ENCODE results near the gene E2F6. TPM values are rescaled to one million over a fixed set of nuclear protein-coding genes. Genes with fewer than 3 reads are reported as not detected.
A peak's percentile ranks its signal among the peaks of the same experiment; 100 is the strongest.

Gene E2F6
- total and polyA plus RNA-seq, 2 of the 13 experiments (the other 11 are each of a cell fraction or from before 2014, with no cell fraction given), result 27.3 to 36.0 TPM

DNA sequence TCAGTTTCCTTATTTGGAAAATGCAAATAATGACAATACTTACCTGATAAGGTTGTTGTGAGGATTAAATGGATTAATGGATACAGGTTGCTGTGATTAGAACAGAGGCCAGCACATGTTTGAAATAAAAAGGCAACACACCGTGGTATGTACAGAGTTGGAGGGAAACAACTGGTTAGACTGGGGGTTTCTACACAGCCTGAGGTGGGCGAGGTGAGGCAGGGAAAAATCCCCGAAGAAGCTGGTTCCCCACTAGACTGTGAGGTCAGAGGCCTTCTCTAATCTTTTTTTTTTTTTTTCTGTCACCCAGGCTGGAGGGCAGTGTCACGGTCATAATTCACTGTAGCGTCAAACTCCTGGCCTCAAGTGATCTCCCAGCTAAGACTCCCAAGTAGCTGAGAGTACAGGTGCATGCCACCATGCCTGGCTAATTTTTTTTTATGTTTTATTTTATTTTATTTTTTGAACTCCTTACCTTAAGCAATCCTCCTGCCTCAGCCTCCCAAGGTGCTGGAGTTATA lies 1.2 kb upstream of the E2F6 start (continued):
- no peak for TF ChIP-seq ZNF609 (CRISPR knock-in tag; IDR thresholded peaks at IDR 0.05; ENCODE audit: borderline replicate concordance)
- no peak for TF ChIP-seq ZNF180 (CRISPR knock-in tag; IDR thresholded peaks at IDR 0.05; ENCODE audit: borderline replicate concordance, low read depth)
- TF ChIP-seq, protein P1, sequence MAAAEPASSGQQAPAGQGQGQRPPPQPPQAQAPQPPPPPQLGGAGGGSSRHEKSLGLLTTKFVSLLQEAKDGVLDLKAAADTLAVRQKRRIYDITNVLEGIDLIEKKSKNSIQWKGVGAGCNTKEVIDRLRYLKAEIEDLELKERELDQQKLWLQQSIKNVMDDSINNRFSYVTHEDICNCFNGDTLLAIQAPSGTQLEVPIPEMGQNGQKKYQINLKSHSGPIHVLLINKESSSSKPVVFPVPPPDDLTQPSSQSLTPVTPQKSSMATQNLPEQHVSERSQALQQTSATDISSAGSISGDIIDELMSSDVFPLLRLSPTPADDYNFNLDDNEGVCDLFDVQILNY (CRISPR knock-in tag; conservative IDR thresholded peaks at IDR 0.05), result no peak

GRCh38 chr2:11466307-11467128 lies 557 bp upstream of the E2F6 start:
- BruUV-seq (replicated peaks), result TSS peak; percentile 59
- Histone ChIP-seq H3K9ac (ENCODE audit: insufficient read depth, low read depth, low read length) (peak overlapping the region; percentile 72), H4K20me1 (ENCODE audit: insufficient read depth, low read length) (peaks cover 18% of the 10 kb centered on the region), H3K27ac (ENCODE audit: extremely low read length, insufficient read depth, low read length) (peak overlapping the region; percentile 67), H3K9me3 (ENCODE audit: low read length) (no peaks in the 10 kb centered on the region), H3K4me3 (replicated peaks in 1 of 3; ENCODE audit: insufficient read depth in 1 of 3, low read depth in 2 of 3, low read length in 3 of 3) (peak overlapping the region; percentile 66 to 73 (median 71)), H3K27me3 (ENCODE audit: control insufficient read depth in 1 of 2, insufficient read depth in 2 of 2, low read length in 2 of 2) (no peaks in the 10 kb centered on the region), H3K36me3 (replicated peaks in 1 of 2; ENCODE audit: control insufficient read depth in 1 of 2, insufficient read depth in 2 of 2, low read length in 2 of 2) (peaks cover 1 to 8% of the 10 kb centered on the region in 2 experiments; a peak in 4 of 5 replicates), H2AFZ (ENCODE audit: low read length) (peak overlapping the region; percentile 74), H3K4me1 (ENCODE audit: insufficient read depth, low read length) (peaks cover 59% of the 10 kb centered on the region), H3K4me2 (ENCODE audit: low read depth, low read length) (peak overlapping the region; percentile 99), H3K79me2 (ENCODE audit: insufficient read depth, low read length) (peaks cover 42% of the 10 kb centered on the region)
- intact Hi-C loops (cut with micrococcal nuclease; ENCODE audit: unreplicated experiment) (no loop called here), in situ Hi-C loops (cut with HindIII; ENCODE audit: extremely low pct_ligation_motif_present, low pct_unique_long_range_greater_than_20kb) (no loop called here)
- DNase-seq (ENCODE audit: low spot score) (no peak), ATAC-seq (peak; percentile 64), FAIRE-seq (no peak)
- CTCF ChIA-PET (ENCODE audit: low intra/inter-chr PET ratio, low total read pairs), result no interaction called here
- POLR2A ChIA-PET, result interaction anchor here (0.8 to 2.6 kb wide), 15 partner anchors 11 to 334 kb away, joined by 3 to 17 read pairs (median 4); a partner anchor contains a TSS
- WGBS (ENCODE audit: low lambda C conversion rate), result 8% methylated on average over 26 of the region's 26 CpGs
- TF ChIP-seq ZNF333 (CRISPR knock-in tag; IDR thresholded peaks at IDR 0.05; ENCODE audit: borderline replicate concordance) (no peak), ZNF576 (CRISPR knock-in tag; IDR thresholded peaks at IDR 0.05) (no peak), SETDB1 (CRISPR knock-in tag; IDR thresholded peaks at IDR 0.05; ENCODE audit: borderline replicate concordance) (no peak), POLR2G (IDR thresholded peaks at IDR 0.05; ENCODE audit: low read depth, low read length) (peak; percentile 60; the same call in 1 of the 2 replicates), ZNF564 (CRISPR knock-in tag; IDR thresholded peaks at IDR 0.05) (no peak), ZBTB25 (CRISPR knock-in tag; IDR thresholded peaks at IDR 0.05) (no peak), JUNB (CRISPR knock-in tag; IDR thresholded peaks at IDR 0.05; ENCODE audit: borderline replicate concordance) (0 out of 2 replicates have a peak, but pooled peaks have one; percentile 30), HNF4G (IDR thresholded peaks at IDR 0.05; ENCODE audit: borderline replicate concordance, low read depth, low read length) (no peak), HNF4G (CRISPR knock-in tag; IDR thresholded peaks at IDR 0.05; ENCODE audit: borderline replicate concordance, low read depth) (no peak), ELF1 (CRISPR knock-in tag; IDR thresholded peaks at IDR 0.05) (no peak), EHMT2 (IDR thresholded peaks at IDR 0.05; ENCODE audit: borderline replicate concordance, low read depth, low read length) (no peak)

Measured in HepG2 (cell line).